SK-N-MC (cell line): ENCODE measurements around the gene SOX8.
"Not testable (repeated sequence)": the region's sequence is repeated elsewhere in the genome, so short reads cannot be mapped to it uniquely, and the experiment has no call there.

Experiments
- DNase-seq: peaks from one replicate; pipeline ENCODE4 v3.0.0-alpha.2; 2011; ENCODE audit warnings: low read depth, low spot score
- H3K27ac ChIP-seq: fragments of 200-600 bp; sonication (generic); 2 replicates; pipeline ENCODE4 v1.5.1; 2016; ENCODE audit warnings: mixed run types
- H3K36me3 ChIP-seq: fragments of 200-600 bp; sonication (generic); 2 replicates; pipeline ENCODE4 v1.6.1; 2017; ENCODE audit warnings: antibody characterized with exemption, low read length, mixed read lengths; ENCODE audit not compliant: insufficient read depth
- H3K4me3 ChIP-seq: fragments of 200-600 bp; sonication (generic); 2 replicates; pipeline ENCODE4 v1.5.1; 2016
- H3K9ac ChIP-seq: fragments of 200-600 bp; sonication (generic); 2 replicates; pipeline ENCODE4 v1.8.0; 2017; ENCODE audit warnings: mixed run types, mixed read lengths; ENCODE audit not compliant: insufficient read length
- H3K9me3 ChIP-seq: fragments of 200-600 bp; sonication (generic); 2 replicates; pipeline ENCODE4 v1.6.1; 2017; ENCODE audit warnings: low read depth, mild to moderate bottlenecking, antibody characterized with exemption, low read length, moderate library complexity, mixed read lengths
- EZH2 ChIP-seq: fragments of 200-600 bp; sonication (generic); IDR thresholded peaks from one replicate; pipeline ENCODE4 v1.6.1; 2017; ENCODE audit warnings: antibody characterized with exemption
- FOXP2 ChIP-seq: optimal IDR thresholded peaks from 2 replicates; pipeline ENCODE3; 2011; ENCODE audit warnings: mild to moderate bottlenecking, moderate library complexity; ENCODE audit not compliant: insufficient read depth; ENCODE audit errors: extremely low read length, control extremely low read depth
- POLR2AphosphoS5 ChIP-seq: IDR thresholded peaks from 2 replicates; pipeline ENCODE4 v1.6.1; 2012; ENCODE audit warnings: mild to moderate bottlenecking, low read depth, low read length, borderline replicate concordance

SOX8 gene

GRCh38 chr16:1014771-1015495 is 33.4 kb downstream of the SOX8 start:
- H3K36me3 ChIP-seq, result no peaks in the 10 kb centered on the region
- H3K4me3 ChIP-seq, result no peak overlapping the region
- no peak for DNase-seq
- H3K9me3 ChIP-seq, result no peaks in the 10 kb centered on the region
- H3K27ac ChIP-seq, result no peak overlapping the region
- H3K9ac ChIP-seq, result no peak overlapping the region
- no peak for TF ChIP-seq FOXP2
- no peak for TF ChIP-seq POLR2AphosphoS5
- TF ChIP-seq EZH2, result no peak

DNA sequence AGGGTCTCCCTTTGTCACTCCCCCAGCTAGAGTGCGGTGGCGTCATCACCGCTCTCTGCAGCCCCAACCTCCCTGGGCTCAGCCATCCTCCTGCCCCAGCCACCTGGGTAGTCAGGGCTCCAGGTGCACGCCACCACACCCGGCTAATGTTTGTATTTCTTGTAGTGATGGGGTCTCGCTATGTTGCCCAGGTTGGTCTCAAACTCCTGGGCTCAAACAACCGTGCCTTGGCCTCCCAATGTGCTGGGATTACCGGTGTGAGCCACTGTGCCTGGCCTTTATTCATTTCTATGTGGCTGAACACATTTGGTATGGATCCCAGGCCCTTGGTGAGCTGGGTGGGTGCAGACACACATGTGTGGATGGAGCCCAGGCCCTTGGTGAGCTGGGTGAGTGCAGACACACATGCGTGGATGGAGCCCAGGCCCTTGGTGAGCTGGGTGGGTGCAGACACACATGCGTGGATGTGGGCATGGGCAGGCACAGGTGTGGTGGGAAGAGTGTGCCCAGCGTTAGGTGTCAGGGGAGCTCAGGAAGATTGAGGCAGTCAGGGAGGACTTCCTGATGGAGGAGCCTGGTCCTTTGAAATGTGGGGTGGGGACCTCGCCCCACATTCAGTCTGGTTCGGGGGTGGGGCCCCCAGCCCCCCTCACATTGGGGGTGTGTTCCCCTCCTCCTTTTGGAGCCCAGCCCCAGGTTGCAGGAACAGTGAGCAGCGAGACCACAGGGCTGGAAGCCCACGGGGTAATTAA is 37.1 kb downstream of the SOX8 start:
- no peak for DNase-seq
- Histone ChIP-seq H3K27ac (no peak overlapping the region), H3K4me3 (no peak overlapping the region), H3K36me3 (no peaks in the 10 kb centered on the region), H3K9ac (no peak overlapping the region), H3K9me3 (no peaks in the 10 kb centered on the region)
- TF ChIP-seq FOXP2, result no peak

DNA sequence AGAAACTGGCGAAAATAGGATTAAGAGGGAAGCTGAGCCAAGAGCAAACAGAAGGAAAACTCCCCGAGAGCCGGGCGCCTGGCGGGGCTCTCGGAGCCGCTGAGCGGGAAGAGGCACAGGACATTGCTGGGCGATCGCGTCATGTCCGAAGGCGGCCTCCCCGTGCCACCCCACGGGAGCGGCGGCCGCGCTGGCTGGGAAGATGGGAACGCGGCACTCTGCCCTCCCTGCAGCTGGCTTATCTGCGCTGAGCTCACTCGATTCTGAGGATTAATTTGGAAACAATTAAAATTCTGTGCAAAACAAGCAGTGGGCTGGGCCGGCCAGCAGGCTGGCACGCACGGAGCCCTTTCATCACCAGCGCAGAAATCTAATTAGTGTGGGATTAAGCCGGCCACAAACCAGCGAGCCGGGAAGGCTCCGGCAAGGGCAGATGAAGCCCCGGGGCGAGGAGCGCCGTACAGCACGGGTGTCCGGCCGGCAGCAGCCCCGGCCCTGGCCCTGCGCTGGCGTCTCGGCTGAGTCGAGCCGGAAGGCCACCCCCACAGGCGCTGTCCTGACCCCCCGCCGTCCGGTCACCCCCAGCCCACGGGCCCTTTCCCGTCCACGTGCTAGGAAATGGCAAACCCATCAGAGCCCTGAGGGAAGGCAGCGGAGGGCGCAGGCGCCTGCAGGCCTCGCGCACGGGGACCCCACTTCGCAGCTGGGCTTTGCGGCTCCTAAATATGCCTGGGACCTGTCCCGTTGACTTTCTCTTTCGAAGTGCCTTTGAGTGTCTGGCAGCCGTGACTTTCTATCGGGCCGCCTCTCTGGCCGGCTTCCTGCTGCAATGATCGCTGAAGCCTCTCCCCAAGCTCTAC is 37.9 kb downstream of the SOX8 start:
- no peak for DNase-seq
- no peak overlapping the region for H3K9ac ChIP-seq
- no peak overlapping the region for H3K4me3 ChIP-seq
- H3K9me3 ChIP-seq, result no peaks in the 10 kb centered on the region
- H3K27ac ChIP-seq, result no peak overlapping the region
- TF ChIP-seq FOXP2 (no peak), POLR2AphosphoS5 (no peak), EZH2 (no peak)
- no peaks in the 10 kb centered on the region for H3K36me3 ChIP-seq

- Histone ChIP-seq H3K9me3 (no peaks in the 10 kb centered on the region), H3K36me3 (no peaks in the 10 kb centered on the region), H3K9ac (no peak overlapping the region), H3K27ac (no peak overlapping the region), H3K4me3 (no peak overlapping the region)
- no peak for TF ChIP-seq FOXP2
- no peak for TF ChIP-seq POLR2AphosphoS5
- no peak for TF ChIP-seq EZH2
- no peak for DNase-seq
Measured at GRCh38 chr16:1020091-1020399, 38.5 kb downstream of the SOX8 start.

DNA sequence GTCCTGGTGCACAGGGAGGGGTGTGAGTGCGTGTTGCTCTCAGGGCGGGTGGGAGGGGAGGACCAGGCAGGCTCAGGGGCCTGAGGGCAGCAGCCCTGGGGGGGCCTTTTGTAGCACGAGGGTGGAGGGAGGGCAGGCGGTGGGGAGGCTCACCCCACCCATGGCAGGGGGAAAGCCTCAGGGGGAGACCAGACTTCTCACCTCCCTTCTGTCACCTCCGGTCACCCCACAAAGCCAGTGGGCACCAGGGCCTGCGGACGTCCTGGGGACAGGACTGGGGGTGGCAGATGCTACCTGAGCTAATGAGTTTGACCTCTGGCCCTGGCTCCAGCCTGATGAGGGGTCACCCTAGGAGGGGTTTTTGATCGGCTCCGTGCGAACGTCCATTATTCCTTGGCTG is 39.0 kb downstream of the SOX8 start:
- no peaks in the 10 kb centered on the region for H3K36me3 ChIP-seq
- no peaks in the 10 kb centered on the region for H3K9me3 ChIP-seq
- no peak for TF ChIP-seq POLR2AphosphoS5
- no peak for TF ChIP-seq FOXP2
- no peak for TF ChIP-seq EZH2
- no peak overlapping the region for H3K27ac ChIP-seq
- no peak overlapping the region for H3K4me3 ChIP-seq
- no peak for DNase-seq
- no peak overlapping the region for H3K9ac ChIP-seq

- no peak overlapping the region for H3K27ac ChIP-seq
- no peak overlapping the region for H3K4me3 ChIP-seq
- H3K9me3 ChIP-seq, result no peaks in the 10 kb centered on the region
- H3K9ac ChIP-seq, result no peak overlapping the region
- DNase-seq, result no peak
- no peaks in the 10 kb centered on the region for H3K36me3 ChIP-seq
- TF ChIP-seq FOXP2 (no peak), POLR2AphosphoS5 (no peak), EZH2 (no peak)
Measured at GRCh38 chr16:1021553-1022160, 40.1 kb downstream of the SOX8 start.

- TF ChIP-seq EZH2 (no peak), POLR2AphosphoS5 (no peak), FOXP2 (no peak)
- Histone ChIP-seq H3K36me3 (no peaks in the 10 kb centered on the region), H3K9me3 (no peaks in the 10 kb centered on the region), H3K4me3 (peak overlapping the region; percentile 42), H3K27ac (no peak overlapping the region), H3K9ac (no peak overlapping the region)
- no peak for DNase-seq
Measured at GRCh38 chr16:1022466-1022865, 40.9 kb downstream of the SOX8 start.

DNA sequence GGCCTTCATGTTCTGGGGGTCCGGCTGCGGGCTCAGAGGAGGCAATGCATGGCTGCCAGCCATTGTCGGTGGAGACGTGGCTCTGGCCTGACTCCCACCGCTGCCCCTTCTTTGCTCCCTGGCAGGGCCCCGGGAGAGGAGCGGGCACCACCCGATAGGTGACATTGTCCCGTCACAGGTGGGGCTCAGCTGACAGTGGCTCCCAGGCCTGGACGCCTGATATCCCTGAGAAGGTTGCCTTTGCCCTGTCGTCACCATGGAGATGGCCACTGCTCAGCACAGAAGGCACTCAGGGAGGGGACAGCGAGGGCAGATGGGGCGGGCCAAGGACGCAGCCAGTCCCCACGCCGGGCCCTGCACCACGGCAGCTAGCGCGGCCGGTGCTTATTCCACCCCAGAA is 42.6 kb downstream of the SOX8 start:
- Histone ChIP-seq H3K36me3 (no peaks in the 10 kb centered on the region), H3K9me3 (no peaks in the 10 kb centered on the region), H3K9ac (no peak overlapping the region), H3K27ac (no peak overlapping the region), H3K4me3 (no peak overlapping the region)
- TF ChIP-seq FOXP2, result no peak
- no peak for TF ChIP-seq POLR2AphosphoS5
- no peak for TF ChIP-seq EZH2
- no peak for DNase-seq

DNA sequence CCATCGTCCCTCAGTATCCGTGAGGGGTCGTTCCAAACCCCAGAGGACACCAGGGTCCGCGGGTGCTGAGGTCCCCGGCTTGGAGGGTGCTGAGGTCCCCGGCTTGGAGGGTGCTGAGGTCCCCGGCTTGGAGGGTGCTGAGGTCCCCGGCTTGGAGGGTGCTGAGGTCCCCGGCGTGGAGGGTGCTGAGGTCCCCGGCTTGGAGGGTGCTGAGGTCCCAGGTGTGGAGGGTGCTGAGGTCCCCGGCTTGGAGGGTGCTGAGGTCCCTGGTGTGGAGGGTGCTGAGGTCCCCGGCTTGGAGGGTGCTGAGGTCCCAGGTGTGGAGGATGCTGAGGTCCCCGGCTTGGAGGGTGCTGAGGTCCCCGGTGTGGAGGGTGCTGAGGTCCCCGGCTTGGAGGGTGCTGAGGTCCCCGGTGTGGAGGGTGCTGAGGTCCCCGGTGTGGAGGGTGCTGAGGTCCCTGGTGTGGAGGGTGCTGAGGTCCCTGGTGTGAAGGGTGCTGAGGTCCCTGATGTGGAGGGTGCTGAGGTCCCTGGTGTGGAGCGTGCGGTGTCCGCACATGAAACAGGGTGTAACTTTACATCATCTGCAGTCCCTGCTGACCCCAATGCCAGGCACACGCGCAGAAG is 43.7 kb downstream of the SOX8 start:
- H3K27ac ChIP-seq, H3K4me3 ChIP-seq, H3K36me3 ChIP-seq, H3K9ac ChIP-seq, H3K9me3 ChIP-seq, DNase-seq: not testable (repeated sequence)
